Adrenal gland (tissue), 12 donors: ENCODE measurements around the gene KAT7. TPM values are rescaled to one million over a fixed set of nuclear protein-coding genes. Genes with fewer than 3 reads are reported as not detected.

ENCODE experiments used
- DNase-seq, 7 donors: peaks; one replicate each; pipeline ENCODE4 v3.0.0-alpha.2; 2019 to 2020
- H3K27ac ChIP-seq, 5 donors: fragments of 200-600 bp; sonication (generic) in 4 of 5; 1 replicate in 3 of 5; 2 replicates in 2 of 5; pipeline versions ENCODE4 v1.5.1 to v1.8.0; 2016 to 2020; ENCODE audit warnings: mild to moderate bottlenecking in 1 of 5
- H3K27me3 ChIP-seq: fragments of 200-600 bp; 2 replicates; pipeline ENCODE4 v1.8.0; 2021
- H3K36me3 ChIP-seq, 2 donors: fragments of 200-600 bp; replicated peaks in 1 of 2; 1 replicate in 1 of 2; 2 replicates in 1 of 2; pipeline versions ENCODE4 v1.5.1 to v1.8.0; 2018 to 2022
- H3K4me1 ChIP-seq, 2 donors: fragments of 200-600 bp; replicated peaks in 1 of 2; 1 replicate in 1 of 2; 2 replicates in 1 of 2; pipeline versions ENCODE4 v1.5.1 to v1.8.0; 2018 to 2021
- H3K4me3 ChIP-seq, 4 donors: fragments of 200-600 bp; sonication (generic) in 3 of 4; one replicate each; pipeline ENCODE4 v1.5.1; 2016 to 2018
- H3K9me3 ChIP-seq, 3 donors: fragments of 200-600 bp; sonication (generic) in 1 of 3; replicated peaks in 1 of 3; 1 replicate in 2 of 3; 2 replicates in 1 of 3; pipeline versions ENCODE4 v1.5.1 to v1.8.0; 2016 to 2021
- CTCF ChIP-seq, 6 experiments: fragments of 450-650 bp in 4 of 6; fragments of 200-600 bp in 2 of 6; sonication (generic) in 1 of 6; IDR thresholded peaks; 1 replicate in 5 of 6; 2 replicates in 1 of 6; pipeline versions ENCODE4 v1.5.1 to v1.8.0; 2016 to 2021; ENCODE audit warnings: antibody characterized with exemption in 6 of 6, mild to moderate bottlenecking in 2 of 6, moderate library complexity in 1 of 6
- POLR2A ChIP-seq, 2 donors: fragments of 450-650 bp; IDR thresholded peaks; one replicate each; pipeline ENCODE4 v1.6.1; 2017; ENCODE audit warnings: antibody characterized with exemption in 2 of 2, mild to moderate bottlenecking in 2 of 2, moderate library complexity in 1 of 2
- WGBS, 4 donors: extraction: QIAGEN DNeasy Blood & Tissue Kit in 2 of 4; methylation state at CpG; one replicate each; pipeline versions ENCODE4 v1.1.5 to v1.1.7; 2013 to 2017; 5-methylcytosine and 5-hydroxymethylcytosine counted together
- intact Hi-C, 2 donors: fragments of 100-400 bp; cut with DNase I; formaldehyde crosslinking; loops; one replicate each; pipeline versions ENCODE4 v1.14.1 to v1.15.0; 2022 to 2023
- polyA plus RNA-seq, 3 donors: library from polyadenylated mRNA; stranded (reverse); fragments of 200-250 nt in 2 of 3; fragments of 350-450 nt in 1 of 3; fragmentation: Illumina TruSeq in 1 of 3; extraction: RNeasy Lipid Tissue Mini Kit (QIAGEN cat#74804) in 1 of 3; gene quantifications; one replicate each; pipeline ENCODE4 v1.2.3, GENCODE V29; 2013 to 2014
- total RNA-seq, 9 donors: library from RNA; depleted of rRNA in 4 of 9; stranded (reverse); fragments of >200 nt in 4 of 9; fragments of 120-200 nt in 1 of 9; fragmentation: NEBNext Ultra II Directional in 1 of 9; extraction: Animal tissue kit (Norgen Biotek cat#: 25700) in 1 of 9; gene quantifications; one replicate each; pipeline versions ENCODE4 v1.1.0 to v1.2.4, GENCODE V29; 2013 to 2023
- donor health status: healthy with polysubstance abuse.
- donor health status: Bipolar disorder and iron deficiency.
- donor health status: DM: yes; HTN: yes; CAD: no.
- donor health status: DM: no; HTN: no; CAD: no.
- donor health status: DM: no; HTN: no; CAD: no.
- donor health status: DM: yes; HTN: yes; CAD: no.

The KAT7 gene
- total and polyA plus RNA-seq, 12 donors: 5.2 to 54.7 (median 39.8) TPM

- 17 to 22% (median 21%) methylated on average over 8 of the region's 8 CpGs for WGBS, 4 donors
- no peaks in the 10 kb centered on the region for H3K27me3 ChIP-seq
- H3K4me3 ChIP-seq: peak overlapping the region in 1 of 4 donors; percentile 88
- TF ChIP-seq POLR2A (IDR thresholded peaks at IDR 0.05) (no peak), CTCF (IDR thresholded peaks at IDR 0.05) (no peak)
- peaks cover 3 to 4% of the 10 kb centered on the region in 2 donors for H3K4me1 ChIP-seq
- intact Hi-C loops: no loop called here
- no peaks in the 10 kb centered on the region for H3K9me3 ChIP-seq
- DNase-seq: no peak
- no peaks in the 10 kb centered on the region for H3K36me3 ChIP-seq
- H3K27ac ChIP-seq: peak overlapping the region in 1 of 5 donors; percentile 20
Measured at GRCh38 chr17:49764559-49765180, 23.8 kb upstream of the KAT7 start.

DNA sequence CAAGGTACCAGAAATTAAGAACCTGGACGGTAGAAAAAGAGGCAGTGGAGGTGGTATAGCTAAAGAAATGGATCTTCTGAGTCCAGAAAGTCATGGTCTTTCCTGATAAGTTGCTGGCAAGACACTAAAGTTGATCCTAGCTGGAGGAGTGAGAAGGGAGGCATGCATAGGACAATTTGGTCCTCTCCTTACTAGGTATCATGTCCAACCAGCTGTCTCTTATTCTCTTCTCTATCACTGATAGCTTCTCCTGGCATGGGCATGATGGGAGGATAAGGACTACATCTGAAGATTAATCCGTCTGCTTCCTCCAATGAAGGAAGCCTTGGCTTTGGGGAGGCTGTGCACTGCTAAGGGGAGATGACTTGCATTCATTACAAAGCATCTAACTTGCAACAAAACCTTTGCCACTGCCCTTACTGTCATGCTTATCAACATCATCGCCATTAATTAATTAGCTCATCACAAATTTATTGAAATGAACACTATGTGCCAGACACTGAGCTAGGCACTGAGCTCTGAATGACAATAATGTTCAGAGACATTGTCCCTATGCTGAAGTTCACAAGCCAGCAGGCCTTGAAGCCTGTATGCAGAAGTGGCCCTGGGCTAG lies 21.5 kb upstream of the KAT7 start:
- H3K27me3 ChIP-seq: no peaks in the 10 kb centered on the region
- no peak for DNase-seq
- intact Hi-C loops: no loop called here
- WGBS, 4 donors: 68 to 80% (median 76%) methylated on average over 3 of the region's 3 CpGs
- peaks cover 3 to 4% of the 10 kb centered on the region in 2 donors for H3K4me1 ChIP-seq
- no peak overlapping the region for H3K4me3 ChIP-seq
- H3K27ac ChIP-seq: no peak overlapping the region
- no peaks in the 10 kb centered on the region for H3K9me3 ChIP-seq
- no peaks in the 10 kb centered on the region for H3K36me3 ChIP-seq
- TF ChIP-seq CTCF (IDR thresholded peaks at IDR 0.05) (no peak), POLR2A (IDR thresholded peaks at IDR 0.05) (no peak)

DNA sequence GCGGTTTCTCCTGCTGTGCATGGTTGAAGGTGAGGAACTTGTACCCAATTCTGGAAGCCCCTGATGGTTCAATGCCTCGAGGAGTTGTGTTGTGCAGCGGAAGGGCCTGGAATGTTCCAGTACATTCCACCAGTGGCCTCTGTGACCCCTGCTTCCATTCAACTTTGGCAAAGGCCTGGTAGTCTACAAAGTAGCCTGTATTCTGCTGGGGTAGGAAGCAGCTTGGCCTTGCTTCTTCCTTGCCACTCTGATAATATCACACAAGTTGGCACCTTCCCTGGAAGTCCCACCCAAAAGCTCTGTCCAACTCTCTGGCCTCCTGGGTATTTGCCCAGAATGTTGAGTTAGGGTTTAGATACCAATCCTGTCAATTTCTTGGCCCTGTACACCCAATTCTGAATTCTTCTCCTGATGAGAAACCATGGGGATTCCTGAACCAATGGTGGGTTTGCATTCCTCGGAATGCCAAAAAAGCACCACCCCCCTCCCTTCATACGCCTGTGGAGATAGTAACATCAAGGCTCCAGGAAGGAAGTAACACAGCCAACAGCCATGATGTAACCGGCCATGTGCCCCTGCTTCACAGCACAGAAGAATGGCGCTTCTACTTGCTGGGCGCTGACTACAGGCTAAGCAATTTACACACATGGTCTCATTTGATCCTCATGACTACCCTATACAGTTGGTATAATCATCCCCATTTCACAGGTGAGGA lies 12.8 kb upstream of the KAT7 start:
- WGBS, 4 donors: 73 to 89% (median 83%) methylated on average over 5 to 8 of the region's 8 CpGs
- no peaks in the 10 kb centered on the region for H3K36me3 ChIP-seq
- H3K4me3 ChIP-seq: no peak overlapping the region
- H3K27me3 ChIP-seq: no peaks in the 10 kb centered on the region
- H3K9me3 ChIP-seq: no peaks in the 10 kb centered on the region
- DNase-seq: peak in 4 of 7 donors; percentile 30 to 72 (median 55)
- TF ChIP-seq POLR2A (IDR thresholded peaks at IDR 0.05) (no peak), CTCF (IDR thresholded peaks at IDR 0.05) (no peak)
- H3K4me1 ChIP-seq: peaks cover 0 to 8% of the 10 kb centered on the region in 2 donors
- intact Hi-C loops: loop anchor here (5.0 kb wide), 2 partner anchors 63 to 208 kb away; no protein-coding TSS in a partner anchor
- H3K27ac ChIP-seq: peak overlapping the region in 2 of 5 donors; percentile 24 to 75

DNA sequence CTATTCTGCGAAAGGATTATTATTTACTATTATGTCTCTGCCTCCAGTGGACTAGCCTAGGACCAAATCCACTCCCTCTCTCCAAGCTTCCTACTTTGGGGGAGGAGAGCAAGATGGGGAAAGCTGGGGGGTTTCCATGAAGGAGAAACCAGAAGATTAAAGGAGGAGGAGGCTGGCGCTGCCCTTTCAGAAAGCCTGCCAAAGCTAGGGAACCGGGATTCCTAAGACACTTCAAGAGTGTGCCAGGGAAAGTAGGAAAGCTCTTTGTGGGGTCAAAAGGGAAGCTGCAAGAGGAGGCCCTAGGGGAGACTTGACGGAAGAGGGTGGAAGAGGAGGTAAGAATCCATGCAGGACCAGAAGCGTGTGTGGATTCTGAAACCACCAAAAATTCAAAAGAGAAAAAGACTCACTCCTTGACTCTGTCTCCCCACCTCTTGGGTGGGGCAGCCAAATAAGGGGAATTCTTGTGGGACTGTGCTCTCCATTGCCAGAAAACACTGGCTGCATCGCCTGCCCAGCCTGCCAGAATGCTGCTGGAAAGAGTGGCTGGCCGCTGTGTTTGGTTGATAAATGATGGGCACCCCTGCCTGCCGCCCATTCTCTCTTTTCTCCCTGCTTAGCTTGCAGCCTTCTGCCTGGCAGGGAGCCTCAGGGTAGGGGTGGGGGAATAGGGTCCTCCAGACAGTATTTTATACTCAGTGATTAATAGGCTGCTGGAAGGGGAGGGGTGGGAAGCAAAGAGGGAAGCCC lies 11.8 kb upstream of the KAT7 start:
- DNase-seq: no peak
- no peaks in the 10 kb centered on the region for H3K9me3 ChIP-seq
- H3K36me3 ChIP-seq: no peaks in the 10 kb centered on the region
- TF ChIP-seq CTCF (IDR thresholded peaks at IDR 0.05) (no peak), POLR2A (IDR thresholded peaks at IDR 0.05) (no peak)
- WGBS, 4 donors: 68 to 79% (median 76%) methylated on average over 8 of the region's 8 CpGs
- peaks cover 0 to 8% of the 10 kb centered on the region in 2 donors for H3K4me1 ChIP-seq
- no peak overlapping the region for H3K4me3 ChIP-seq
- H3K27ac ChIP-seq: peak overlapping the region in 1 of 5 donors; percentile 75
- no peaks in the 10 kb centered on the region for H3K27me3 ChIP-seq
- intact Hi-C loops: loop anchor here (5.0 kb wide), 2 partner anchors 64 to 209 kb away; no protein-coding TSS in a partner anchor
